HG02623 (cell line): ENCODE data around the gene WTIP.
"Not testable (repeated sequence)": the region's sequence is repeated elsewhere in the genome, so short reads cannot be mapped to it uniquely, and the experiment has no call there.

Source experiments
- ATAC-seq: cut with Tn5 transposase; IDR thresholded peaks from one replicate; pipeline ENCODE4 v1.9.1; 2021; ENCODE audit warnings: moderate library complexity; ENCODE audit not compliant: unreplicated experiment

The WTIP gene

GRCh38 chr19:34502582-34503411 lies 21.2 kb downstream of the WTIP start:
- ATAC-seq = no peak

GRCh38 chr19:34503531-34504272 lies 22.1 kb downstream of the WTIP start:
- ATAC-seq = no peak

- no peak for ATAC-seq
Measured at GRCh38 chr19:34504273-34504808, 22.8 kb downstream of the WTIP start.

GRCh38 chr19:34504809-34505291 lies 23.3 kb downstream of the WTIP start:
- ATAC-seq = no peak

GRCh38 chr19:34505321-34506025 lies 23.9 kb downstream of the WTIP start:
- no peak for ATAC-seq

- ATAC-seq = no peak
Measured at GRCh38 chr19:34506026-34506370, 24.4 kb downstream of the WTIP start.

- ATAC-seq = no peak
Measured at GRCh38 chr19:34507414-34508067, 26.0 kb downstream of the WTIP start.

- no peak for ATAC-seq
Measured at GRCh38 chr19:34508540-34508939, 27.0 kb downstream of the WTIP start.

GRCh38 chr19:34510904-34511303 lies 29.3 kb downstream of the WTIP start:
- ATAC-seq = not testable (repeated sequence)

GRCh38 chr19:34512254-34512822 lies 30.8 kb downstream of the WTIP start:
- ATAC-seq = no peak

GRCh38 chr19:34513767-34514166 lies 32.2 kb downstream of the WTIP start:
- no peak for ATAC-seq

- no peak for ATAC-seq
Measured at GRCh38 chr19:34519602-34520001, 38.0 kb downstream of the WTIP start.

- no peak for ATAC-seq
Measured at GRCh38 chr19:34523408-34523807, 41.9 kb downstream of the WTIP start.

GRCh38 chr19:34525001-34525400 lies 43.4 kb downstream of the WTIP start:
- no peak for ATAC-seq

- no peak for ATAC-seq
Measured at GRCh38 chr19:34534206-34534605, 52.6 kb downstream of the WTIP start.

GRCh38 chr19:34539396-34539795 lies 57.8 kb downstream of the WTIP start:
- ATAC-seq = no peak

GRCh38 chr19:34540811-34541557 lies 59.4 kb downstream of the WTIP start:
- no peak for ATAC-seq

GRCh38 chr19:34549833-34550232 lies 68.3 kb downstream of the WTIP start:
- ATAC-seq = no peak

- no peak for ATAC-seq
Measured at GRCh38 chr19:34555447-34555846, 73.9 kb downstream of the WTIP start.

GRCh38 chr19:34556488-34556887 lies 74.9 kb downstream of the WTIP start:
- no peak for ATAC-seq
